IPS-20b (cell line): ENCODE results near the gene NGF.
"Not testable (repeated sequence)": the region's sequence is repeated elsewhere in the genome, so short reads cannot be mapped to it uniquely, and the experiment has no call there.

Experiments
- H3K27ac ChIP-seq: one replicate; pipeline ENCODE4 v1.5.1; 2013; ENCODE audit warnings: low read length
- H3K27me3 ChIP-seq: 2 replicates; pipeline ENCODE4 v1.6.1; 2013; ENCODE audit warnings: mild to moderate bottlenecking, low read length, inconsistent platforms; ENCODE audit not compliant: insufficient read depth
- H3K36me3 ChIP-seq: 2 replicates; pipeline ENCODE4 v1.6.1; 2013; ENCODE audit warnings: low read depth, mild to moderate bottlenecking, inconsistent platforms, low read length, moderate library complexity; ENCODE audit not compliant: insufficient read depth
- H3K4me1 ChIP-seq: 2 replicates; pipeline ENCODE4 v1.6.1; 2013; ENCODE audit warnings: mild to moderate bottlenecking, control low read depth, inconsistent platforms, low read length, moderate library complexity; ENCODE audit not compliant: insufficient read depth
- H3K4me3 ChIP-seq: 2 replicates; pipeline ENCODE4 v1.5.1; 2013; ENCODE audit warnings: mild to moderate bottlenecking, low read length, inconsistent platforms
- H3K9ac ChIP-seq: 2 replicates; pipeline ENCODE4 v1.6.1; 2013; ENCODE audit warnings: low read depth, mild to moderate bottlenecking, inconsistent platforms, low read length, moderate library complexity
- H3K9me3 ChIP-seq: 2 replicates; pipeline ENCODE4 v1.6.1; 2013; ENCODE audit warnings: mild to moderate bottlenecking, low read depth, low read length, inconsistent platforms; ENCODE audit not compliant: insufficient read depth

The NGF gene

GRCh38 chr1:115337633-115338456 lies at the start of gene NGF:
TSS of gene NGF (minus strand) at chr1:115338249. CDS start at chr1:115286795, 51,454 bp downstream.
- Histone ChIP-seq H3K27me3 (peaks cover 71% of the 10 kb centered on the region), H3K9ac (peak within 1 kb of the TSS; percentile 53; the same call in 1 of the 2 replicates), H3K9me3 (no peaks in the 10 kb centered on the region), H3K36me3 (no peaks in the 10 kb centered on the region), H3K4me3 (peak within 1 kb of the TSS; percentile 92), H3K27ac (no peak within 1 kb of the TSS), H3K4me1 (0 out of 2 replicates have a peak, but pooled peaks cover 3% of the 10 kb centered on the region)

GRCh38 chr1:115383455-115383854 lies 45.4 kb upstream of the NGF start:
- H3K27ac ChIP-seq, H3K36me3 ChIP-seq, H3K4me3 ChIP-seq, H3K9me3 ChIP-seq, H3K9ac ChIP-seq, H3K27me3 ChIP-seq, H3K4me1 ChIP-seq: not testable (repeated sequence)

- Histone ChIP-seq H3K4me3 (no peak overlapping the region), H3K9ac (no peak overlapping the region), H3K27ac (no peak overlapping the region), H3K4me1 (peaks cover 8% of the 10 kb centered on the region; the same call in 1 of the 2 replicates), H3K27me3 (no peaks in the 10 kb centered on the region), H3K36me3 (no peaks in the 10 kb centered on the region), H3K9me3 (no peaks in the 10 kb centered on the region)
Measured at GRCh38 chr1:115379943-115380342, 41.9 kb upstream of the NGF start.

- H3K27me3 ChIP-seq: no peaks in the 10 kb centered on the region
- H3K4me1 ChIP-seq: peaks cover 8% of the 10 kb centered on the region; the same call in 1 of the 2 replicates
- H3K9me3 ChIP-seq: no peaks in the 10 kb centered on the region
- no peaks in the 10 kb centered on the region for H3K36me3 ChIP-seq
- H3K9ac ChIP-seq: no peak overlapping the region
- H3K27ac ChIP-seq: no peak overlapping the region
- no peak overlapping the region for H3K4me3 ChIP-seq
Measured at GRCh38 chr1:115377411-115377810, 39.4 kb upstream of the NGF start.

GRCh38 chr1:115374598-115374997 lies 36.5 kb upstream of the NGF start:
- no peak overlapping the region for H3K9ac ChIP-seq
- no peak overlapping the region for H3K4me3 ChIP-seq
- H3K27ac ChIP-seq: no peak overlapping the region
- no peaks in the 10 kb centered on the region for H3K36me3 ChIP-seq
- H3K9me3 ChIP-seq: no peaks in the 10 kb centered on the region
- peaks cover 8% of the 10 kb centered on the region; the same call in 1 of the 2 replicates for H3K4me1 ChIP-seq
- H3K27me3 ChIP-seq: no peaks in the 10 kb centered on the region

- Histone ChIP-seq H3K9me3 (no peaks in the 10 kb centered on the region), H3K27ac (no peak overlapping the region), H3K9ac (no peak overlapping the region), H3K4me3 (no peak overlapping the region), H3K27me3 (no peaks in the 10 kb centered on the region), H3K36me3 (no peaks in the 10 kb centered on the region), H3K4me1 (peaks cover 8% of the 10 kb centered on the region; the same call in 1 of the 2 replicates)
Measured at GRCh38 chr1:115373305-115373704, 35.3 kb upstream of the NGF start.

- H3K9ac ChIP-seq: no peak overlapping the region
- no peaks in the 10 kb centered on the region for H3K27me3 ChIP-seq
- H3K4me1 ChIP-seq: no peaks in the 10 kb centered on the region
- H3K27ac ChIP-seq: no peak overlapping the region
- peaks cover 6% of the 10 kb centered on the region; the same call in 1 of the 2 replicates for H3K9me3 ChIP-seq
- H3K36me3 ChIP-seq: no peaks in the 10 kb centered on the region
- no peak overlapping the region for H3K4me3 ChIP-seq
Measured at GRCh38 chr1:115365738-115366137, 27.7 kb upstream of the NGF start.

GRCh38 chr1:115364780-115365155 lies 26.7 kb upstream of the NGF start:
- H3K36me3 ChIP-seq: no peaks in the 10 kb centered on the region
- no peaks in the 10 kb centered on the region for H3K4me1 ChIP-seq
- H3K27ac ChIP-seq: no peak overlapping the region
- no peak overlapping the region for H3K9ac ChIP-seq
- no peaks in the 10 kb centered on the region for H3K27me3 ChIP-seq
- H3K4me3 ChIP-seq: no peak overlapping the region
- H3K9me3 ChIP-seq: peaks cover 9% of the 10 kb centered on the region; the same call in 1 of the 2 replicates

- H3K4me3 ChIP-seq: no peak overlapping the region
- H3K27ac ChIP-seq: no peak overlapping the region
- H3K9ac ChIP-seq: no peak overlapping the region
- no peaks in the 10 kb centered on the region for H3K36me3 ChIP-seq
- H3K27me3 ChIP-seq: no peaks in the 10 kb centered on the region
- H3K4me1 ChIP-seq: no peaks in the 10 kb centered on the region
- peaks cover 9% of the 10 kb centered on the region; the same call in 1 of the 2 replicates for H3K9me3 ChIP-seq
Measured at GRCh38 chr1:115364046-115364779, 26.2 kb upstream of the NGF start.

GRCh38 chr1:115363171-115363570 lies 25.1 kb upstream of the NGF start:
- no peaks in the 10 kb centered on the region for H3K4me1 ChIP-seq
- no peak overlapping the region for H3K9ac ChIP-seq
- no peaks in the 10 kb centered on the region for H3K27me3 ChIP-seq
- no peak overlapping the region for H3K27ac ChIP-seq
- H3K4me3 ChIP-seq: no peak overlapping the region
- H3K36me3 ChIP-seq: no peaks in the 10 kb centered on the region
- peaks cover 9% of the 10 kb centered on the region; the same call in 1 of the 2 replicates for H3K9me3 ChIP-seq

- not testable (repeated sequence) for H3K9me3 ChIP-seq, H3K4me1 ChIP-seq, H3K4me3 ChIP-seq, H3K36me3 ChIP-seq, H3K27me3 ChIP-seq, H3K9ac ChIP-seq, H3K27ac ChIP-seq
Measured at GRCh38 chr1:115360505-115361129, 22.6 kb upstream of the NGF start.
